Endothelial cell (in vitro differentiated cells): ENCODE results near the gene CLASRP. TPM values are rescaled to one million over a fixed set of nuclear protein-coding genes. Genes with fewer than 3 reads are reported as not detected.
A peak's percentile ranks its signal among the peaks of the same experiment; 100 is the strongest.

Source experiments
- DNase-seq: peaks from one replicate; pipeline ENCODE4 v3.0.0; 2021; ENCODE audit warnings: low spot score
- H3K27ac Mint-ChIP-seq: one replicate; pipeline ENCODE4 v1.8.0; 2021; ENCODE audit warnings: mixed read lengths, inconsistent platforms; ENCODE audit not compliant: unreplicated experiment
- H3K27me3 Mint-ChIP-seq: one replicate; pipeline ENCODE4 v1.8.0; 2021; ENCODE audit warnings: mild to moderate bottlenecking, moderate library complexity, mixed read lengths, inconsistent platforms; ENCODE audit not compliant: unreplicated experiment
- H3K36me3 Mint-ChIP-seq: one replicate; pipeline ENCODE4 v1.8.0; 2021; ENCODE audit warnings: mild to moderate bottlenecking, low read depth, mixed read lengths, inconsistent platforms; ENCODE audit not compliant: unreplicated experiment
- H3K4me1 Mint-ChIP-seq: one replicate; pipeline ENCODE4 v1.8.0; 2021; ENCODE audit warnings: mild to moderate bottlenecking, mixed read lengths, inconsistent platforms; ENCODE audit not compliant: unreplicated experiment
- H3K4me3 Mint-ChIP-seq: one replicate; pipeline ENCODE4 v1.8.0; 2021; ENCODE audit warnings: mild to moderate bottlenecking, mixed read lengths, inconsistent platforms; ENCODE audit not compliant: unreplicated experiment
- H3K9me3 Mint-ChIP-seq: one replicate; pipeline ENCODE4 v1.8.0; 2021; ENCODE audit warnings: mixed read lengths, inconsistent platforms; ENCODE audit not compliant: unreplicated experiment
- total RNA-seq: library from RNA; stranded (reverse); fragmentation: NEBNext Ultra II Directional; extraction: Animal tissue kit (Norgen Biotek cat#: 25700); gene quantifications from one replicate; pipeline ENCODE4 v1.2.1, GENCODE V29; 2021; ENCODE audit not compliant: unreplicated experiment
- TF ChIP-seq, protein P1 (sequence below): fragments of 200-600 bp; sonication (generic); IDR thresholded peaks from one replicate; pipeline ENCODE4 v1.5.0; 2021; ENCODE audit warnings: antibody characterized with exemption; ENCODE audit not compliant: unreplicated experiment

CLASRP gene
- total RNA-seq, 1 donor from 2014 or later: 72.2 TPM

DNA sequence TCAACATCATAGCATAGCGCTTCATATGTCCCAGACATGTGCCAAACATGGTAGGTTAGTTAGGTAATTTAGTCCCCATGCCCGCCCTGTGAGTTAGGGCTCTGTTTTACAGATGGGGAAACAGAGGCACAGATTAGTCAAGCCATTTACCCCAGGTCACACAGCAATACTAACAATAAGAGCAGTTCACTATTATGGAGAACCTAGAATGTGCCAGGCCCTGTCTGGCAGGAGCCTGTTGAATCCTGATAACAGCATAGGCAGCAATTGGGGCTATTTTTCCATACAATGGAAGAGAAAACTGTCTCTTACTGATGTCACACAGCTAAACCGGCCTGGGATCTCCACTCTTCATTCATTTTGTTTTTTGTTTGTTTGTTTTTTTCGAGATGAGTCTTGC, 47.6 kb downstream of the CLASRP start:
- Mint-ChIP-seq H3K27me3 (peaks cover 4% of the 10 kb centered on the region), H3K4me1 (peaks cover 16% of the 10 kb centered on the region), H3K36me3 (peaks cover 13% of the 10 kb centered on the region), H3K9me3 (no peaks in the 10 kb centered on the region), H3K4me3 (no peak overlapping the region), H3K27ac (no peak overlapping the region)
- TF ChIP-seq, protein P1, sequence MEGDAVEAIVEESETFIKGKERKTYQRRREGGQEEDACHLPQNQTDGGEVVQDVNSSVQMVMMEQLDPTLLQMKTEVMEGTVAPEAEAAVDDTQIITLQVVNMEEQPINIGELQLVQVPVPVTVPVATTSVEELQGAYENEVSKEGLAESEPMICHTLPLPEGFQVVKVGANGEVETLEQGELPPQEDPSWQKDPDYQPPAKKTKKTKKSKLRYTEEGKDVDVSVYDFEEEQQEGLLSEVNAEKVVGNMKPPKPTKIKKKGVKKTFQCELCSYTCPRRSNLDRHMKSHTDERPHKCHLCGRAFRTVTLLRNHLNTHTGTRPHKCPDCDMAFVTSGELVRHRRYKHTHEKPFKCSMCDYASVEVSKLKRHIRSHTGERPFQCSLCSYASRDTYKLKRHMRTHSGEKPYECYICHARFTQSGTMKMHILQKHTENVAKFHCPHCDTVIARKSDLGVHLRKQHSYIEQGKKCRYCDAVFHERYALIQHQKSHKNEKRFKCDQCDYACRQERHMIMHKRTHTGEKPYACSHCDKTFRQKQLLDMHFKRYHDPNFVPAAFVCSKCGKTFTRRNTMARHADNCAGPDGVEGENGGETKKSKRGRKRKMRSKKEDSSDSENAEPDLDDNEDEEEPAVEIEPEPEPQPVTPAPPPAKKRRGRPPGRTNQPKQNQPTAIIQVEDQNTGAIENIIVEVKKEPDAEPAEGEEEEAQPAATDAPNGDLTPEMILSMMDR: no peak
- DNase-seq: no peak

DNA sequence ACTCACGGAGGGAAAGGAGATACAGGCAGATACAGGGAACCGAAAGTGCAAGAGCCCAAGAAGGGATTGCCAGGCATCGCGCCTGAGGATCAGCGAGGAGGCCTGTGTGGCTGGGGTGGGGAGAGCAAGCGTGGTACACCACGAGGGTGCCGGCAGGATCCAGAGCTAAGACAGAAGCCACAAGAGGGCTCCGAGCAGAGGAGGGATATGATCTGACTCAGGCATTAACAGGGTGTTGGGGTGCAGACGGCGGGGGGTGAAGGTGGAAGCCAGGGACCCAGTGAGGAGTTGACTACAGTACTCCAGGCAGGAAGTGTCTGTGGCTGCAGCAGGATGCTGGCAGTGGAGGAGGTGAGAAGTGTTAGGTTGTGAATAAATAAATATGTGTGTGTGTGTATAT, 48.7 kb downstream of the CLASRP start:
- TF ChIP-seq, protein P1: no peak
- peaks cover 11% of the 10 kb centered on the region for H3K36me3 Mint-ChIP-seq
- peak overlapping the region; percentile 78 for H3K27ac Mint-ChIP-seq
- peaks cover 11% of the 10 kb centered on the region for H3K4me1 Mint-ChIP-seq
- DNase-seq: no peak
- H3K27me3 Mint-ChIP-seq: peaks cover 9% of the 10 kb centered on the region
- no peaks in the 10 kb centered on the region for H3K9me3 Mint-ChIP-seq
- peak overlapping the region; percentile 52 for H3K4me3 Mint-ChIP-seq

DNA sequence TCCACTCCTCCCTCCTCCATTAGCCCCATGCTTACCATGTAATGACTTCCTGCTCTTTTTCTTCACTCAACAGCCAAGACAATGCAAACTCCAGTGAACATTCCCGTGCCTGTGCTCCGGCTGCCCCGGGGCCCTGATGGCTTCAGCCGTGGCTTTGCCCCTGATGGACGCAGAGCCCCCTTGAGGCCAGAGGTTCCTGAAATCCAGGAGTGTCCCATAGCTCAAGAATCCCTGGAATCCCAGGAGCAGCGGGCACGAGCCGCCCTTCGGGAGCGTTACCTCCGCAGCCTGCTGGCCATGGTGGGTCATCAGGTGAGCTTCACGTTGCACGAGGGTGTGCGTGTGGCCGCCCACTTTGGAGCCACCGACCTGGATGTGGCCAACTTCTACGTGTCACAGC, 51.2 kb downstream of the CLASRP start:
- DNase-seq: no peak
- no peaks in the 10 kb centered on the region for H3K9me3 Mint-ChIP-seq
- TF ChIP-seq, protein P1: no peak
- peaks cover 21% of the 10 kb centered on the region for H3K36me3 Mint-ChIP-seq
- H3K4me1 Mint-ChIP-seq: peaks cover 28% of the 10 kb centered on the region
- no peak overlapping the region for H3K27ac Mint-ChIP-seq
- no peak overlapping the region for H3K4me3 Mint-ChIP-seq
- peaks cover 17% of the 10 kb centered on the region for H3K27me3 Mint-ChIP-seq

DNA sequence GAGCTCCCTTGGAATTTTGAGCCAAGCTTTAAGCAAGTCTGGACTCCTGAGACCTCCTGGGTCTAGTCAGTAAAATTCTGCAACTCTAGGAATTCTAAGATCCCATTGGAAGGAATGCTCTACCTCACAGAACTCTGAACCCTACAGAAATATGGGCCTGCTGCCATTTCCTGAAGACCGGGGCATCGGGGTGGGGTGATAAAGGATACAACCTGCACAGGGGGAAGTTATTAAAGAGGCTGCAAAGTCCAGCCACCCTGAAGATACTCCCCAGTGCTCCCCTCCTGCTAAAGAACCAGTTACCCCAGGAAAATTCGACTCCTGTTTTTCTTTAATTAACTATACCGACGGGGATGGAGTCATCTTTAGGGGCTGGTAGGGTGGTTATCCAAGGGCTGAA, 51.8 kb downstream of the CLASRP start:
- Mint-ChIP-seq H3K36me3 (peaks cover 17% of the 10 kb centered on the region), H3K4me1 (peaks cover 28% of the 10 kb centered on the region), H3K27me3 (peaks cover 14% of the 10 kb centered on the region), H3K4me3 (peak overlapping the region; percentile 97), H3K27ac (peak overlapping the region; percentile 70), H3K9me3 (no peaks in the 10 kb centered on the region)
- no peak for DNase-seq
- TF ChIP-seq, protein P1: no peak

DNA sequence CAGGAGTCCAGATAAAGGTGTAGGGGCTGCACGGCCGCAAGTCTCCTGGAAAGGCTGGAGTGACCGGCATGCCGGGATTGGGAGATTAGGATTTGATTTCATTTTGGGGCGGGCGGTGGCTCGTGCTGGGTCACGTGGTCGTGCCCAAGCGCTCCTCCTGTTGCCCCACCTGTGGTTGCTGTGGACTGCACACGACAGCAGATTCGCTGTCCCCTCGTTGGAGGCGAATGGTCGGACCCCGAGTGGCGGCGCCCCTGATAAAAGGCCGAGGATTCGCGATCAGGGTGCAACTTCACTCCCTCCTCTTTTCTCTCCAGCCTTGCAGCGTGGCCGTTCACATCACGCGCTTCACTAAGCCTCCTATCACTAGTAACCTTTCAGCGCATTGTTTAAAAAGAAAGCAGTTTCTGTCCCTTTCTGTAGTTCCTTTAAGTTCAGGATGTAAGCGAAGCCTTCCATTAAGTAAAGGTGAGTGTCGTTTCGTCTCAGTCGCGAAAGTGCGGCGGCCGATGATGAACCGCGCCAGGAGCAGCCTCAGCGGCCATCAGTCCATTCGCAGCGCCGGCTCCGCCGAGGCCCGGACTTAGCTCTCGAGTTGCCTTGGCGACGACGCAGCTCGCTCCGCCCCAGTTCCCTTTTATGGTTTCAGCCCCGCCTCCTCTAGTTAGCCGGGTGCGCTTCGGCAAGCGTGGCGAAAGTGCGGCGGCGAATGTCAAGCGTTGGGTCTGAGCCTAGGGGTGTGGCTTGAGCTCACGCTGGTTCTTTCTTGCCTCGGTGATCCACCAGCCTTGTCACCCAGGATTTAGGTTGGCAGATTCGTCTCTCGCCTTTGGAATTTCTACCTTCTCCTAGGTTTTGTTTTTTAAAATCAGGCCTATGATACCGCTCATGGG, 52.4 kb downstream of the CLASRP start:
- H3K27ac Mint-ChIP-seq: peak overlapping the region; percentile 70
- TF ChIP-seq, protein P1: no peak
- peaks cover 22% of the 10 kb centered on the region for H3K36me3 Mint-ChIP-seq
- DNase-seq: peak; percentile 99
- no peaks in the 10 kb centered on the region for H3K9me3 Mint-ChIP-seq
- peaks cover 33% of the 10 kb centered on the region for H3K4me1 Mint-ChIP-seq
- peaks cover 14% of the 10 kb centered on the region for H3K27me3 Mint-ChIP-seq
- H3K4me3 Mint-ChIP-seq: peak overlapping the region; percentile 97
